Mesothelial cell of epicardium (in vitro differentiated cells): ENCODE data around the gene ACTRT2. TPM values are rescaled to one million over a fixed set of nuclear protein-coding genes. Genes with fewer than 3 reads are reported as not detected.
A peak's percentile ranks its signal among the peaks of the same experiment; 100 is the strongest.

Source experiments
- DNase-seq, 2 experiments: peaks; one replicate each; pipeline ENCODE4 v3.0.0; 2021; ENCODE audit warnings: low spot score in 2 of 2; ENCODE audit not compliant: unreplicated experiment in 2 of 2
- H3K27ac Mint-ChIP-seq: 2 replicates; pipeline ENCODE4 v1.8.0; 2021; ENCODE audit warnings: mixed read lengths
- H3K27me3 Mint-ChIP-seq: 2 replicates; pipeline ENCODE4 v1.8.0; 2021; ENCODE audit warnings: low read depth, mixed read lengths
- H3K36me3 Mint-ChIP-seq: 2 replicates; pipeline ENCODE4 v1.8.0; 2021; ENCODE audit warnings: mixed read lengths
- H3K4me1 Mint-ChIP-seq: 2 replicates; pipeline ENCODE4 v1.8.0; 2021; ENCODE audit warnings: mixed read lengths
- H3K4me3 Mint-ChIP-seq: 2 replicates; pipeline ENCODE4 v1.8.0; 2021; ENCODE audit warnings: mild to moderate bottlenecking, moderate library complexity, mixed read lengths
- H3K9me3 Mint-ChIP-seq: 2 replicates; pipeline ENCODE4 v1.8.0; 2021; ENCODE audit warnings: mixed read lengths
- CTCF ChIP-seq: fragments of 200-600 bp; sonication (generic); IDR thresholded peaks from one replicate; pipeline ENCODE4 v1.5.0; 2021; ENCODE audit warnings: antibody characterized with exemption; ENCODE audit not compliant: unreplicated experiment
- total RNA-seq: library from RNA; stranded (reverse); gene quantifications from 3 replicates; pipeline ENCODE4 v1.2.1, GENCODE V29; 2021

Gene ACTRT2
- total RNA-seq, 1 donor from 2014 or later: not detected

GRCh38 chr1:2985694-2986548 is 35.3 kb upstream of the ACTRT2 start:
- Mint-ChIP-seq H3K9me3 (peaks cover 37% of the 10 kb centered on the region), H3K4me1 (no peaks in the 10 kb centered on the region), H3K27ac (no peak overlapping the region), H3K27me3 (no peaks in the 10 kb centered on the region), H3K36me3 (peaks cover 8% of the 10 kb centered on the region), H3K4me3 (no peak overlapping the region)
- TF ChIP-seq CTCF: no peak
- no peak for DNase-seq

- Mint-ChIP-seq H3K4me3 (no peak overlapping the region), H3K4me1 (no peaks in the 10 kb centered on the region), H3K9me3 (peaks cover 32% of the 10 kb centered on the region), H3K27me3 (no peaks in the 10 kb centered on the region), H3K27ac (no peak overlapping the region), H3K36me3 (peaks cover 8% of the 10 kb centered on the region)
- DNase-seq: no peak
- no peak for TF ChIP-seq CTCF
Measured at GRCh38 chr1:2986549-2987305, 34.5 kb upstream of the ACTRT2 start.

GRCh38 chr1:2987773-2988172 is 33.5 kb upstream of the ACTRT2 start:
- H3K9me3 Mint-ChIP-seq: peaks cover 35% of the 10 kb centered on the region
- TF ChIP-seq CTCF: no peak
- peak in 1 of 2 experiments; percentile 12 for DNase-seq
- H3K27ac Mint-ChIP-seq: no peak overlapping the region
- no peaks in the 10 kb centered on the region for H3K27me3 Mint-ChIP-seq
- peaks cover 8% of the 10 kb centered on the region for H3K36me3 Mint-ChIP-seq
- H3K4me1 Mint-ChIP-seq: no peaks in the 10 kb centered on the region
- no peak overlapping the region for H3K4me3 Mint-ChIP-seq

GRCh38 chr1:2988256-2988655 is 33.0 kb upstream of the ACTRT2 start:
- no peak overlapping the region for H3K4me3 Mint-ChIP-seq
- peaks cover 40% of the 10 kb centered on the region for H3K9me3 Mint-ChIP-seq
- DNase-seq: no peak
- no peaks in the 10 kb centered on the region for H3K4me1 Mint-ChIP-seq
- no peak overlapping the region for H3K27ac Mint-ChIP-seq
- H3K36me3 Mint-ChIP-seq: peaks cover 8% of the 10 kb centered on the region
- no peaks in the 10 kb centered on the region for H3K27me3 Mint-ChIP-seq
- no peak for TF ChIP-seq CTCF

GRCh38 chr1:2989185-2989584 is 32.1 kb upstream of the ACTRT2 start:
- TF ChIP-seq CTCF: no peak
- H3K36me3 Mint-ChIP-seq: peaks cover 8% of the 10 kb centered on the region
- peaks cover 49% of the 10 kb centered on the region for H3K9me3 Mint-ChIP-seq

More at GRCh38 chr1:2989185-2989584, 32.1 kb upstream of the ACTRT2 start:
- no peaks in the 10 kb centered on the region for H3K4me1 Mint-ChIP-seq
- no peak overlapping the region for H3K27ac Mint-ChIP-seq
- no peaks in the 10 kb centered on the region for H3K27me3 Mint-ChIP-seq
- DNase-seq: no peak
- H3K4me3 Mint-ChIP-seq: no peak overlapping the region
